ENCODE measurements around the gene MCF2L2. TPM values are rescaled to one million over a fixed set of nuclear protein-coding genes. Genes with fewer than 3 reads are reported as not detected.

MCF2L2 gene
- total RNA-seq, 1 experiment from 2014 or later = 0.15 TPM

- no peak for DNase-seq (ENCODE audit: low read depth)
Observed at GRCh38 chr3:183267140-183267539, 161.3 kb downstream of the MCF2L2 start.

- no peak for DNase-seq (ENCODE audit: low read depth)
Observed at GRCh38 chr3:183266454-183266853, 162.0 kb downstream of the MCF2L2 start.

- peak; percentile 93 for DNase-seq (ENCODE audit: low read depth)
Observed at GRCh38 chr3:183265834-183266417, 162.5 kb downstream of the MCF2L2 start.

- DNase-seq (ENCODE audit: low read depth) = no peak
Observed at GRCh38 chr3:183265157-183265642, 163.2 kb downstream of the MCF2L2 start.

- no peak for DNase-seq (ENCODE audit: low read depth)
Observed at GRCh38 chr3:183264268-183264667, 164.2 kb downstream of the MCF2L2 start.

- DNase-seq (ENCODE audit: low read depth) = no peak
Observed at GRCh38 chr3:183262875-183263378, 165.5 kb downstream of the MCF2L2 start.

GRCh38 chr3:183261151-183261724 lies 167.2 kb downstream of the MCF2L2 start:
- DNase-seq (ENCODE audit: low read depth) = no peak

- DNase-seq (ENCODE audit: low read depth) = no peak
Observed at GRCh38 chr3:183260167-183260904, 168.1 kb downstream of the MCF2L2 start.

GRCh38 chr3:183259621-183260020 lies 168.8 kb downstream of the MCF2L2 start:
- DNase-seq (ENCODE audit: low read depth) = peak; percentile 32

- no peak for DNase-seq (ENCODE audit: low read depth)
Observed at GRCh38 chr3:183259087-183259486, 169.3 kb downstream of the MCF2L2 start.

GRCh38 chr3:183255348-183255730 lies 173.1 kb downstream of the MCF2L2 start:
- DNase-seq (ENCODE audit: low read depth) = peak; percentile 51

GRCh38 chr3:183254487-183255347 lies 173.7 kb downstream of the MCF2L2 start:
- no peak for DNase-seq (ENCODE audit: low read depth)

GRCh38 chr3:183253528-183254486 lies 174.6 kb downstream of the MCF2L2 start:
- peak; percentile 57 for DNase-seq (ENCODE audit: low read depth)

- peak; percentile 26 for DNase-seq (ENCODE audit: low read depth)
Observed at GRCh38 chr3:183252973-183253527, 175.4 kb downstream of the MCF2L2 start, which contains the start of gene B3GNT5. Gene B3GNT5, plus strand, starts transcription at chr3:183253253. Its CDS starts 16,546 bp downstream, at chr3:183269799.

GRCh38 chr3:183252118-183252782 lies 176.2 kb downstream of the MCF2L2 start:
- DNase-seq (ENCODE audit: low read depth) = no peak

- no peak for DNase-seq (ENCODE audit: low read depth)
Observed at GRCh38 chr3:183249006-183249718, 179.3 kb downstream of the MCF2L2 start.

GRCh38 chr3:183247011-183247589 lies 181.3 kb downstream of the MCF2L2 start:
- DNase-seq (ENCODE audit: low read depth) = peak; percentile 34

- DNase-seq (ENCODE audit: low read depth) = no peak
Observed at GRCh38 chr3:183244981-183245476, 183.4 kb downstream of the MCF2L2 start.
